Gastroesophageal sphincter (tissue), 4 donors: ENCODE results near the gene RBM33. TPM values are rescaled to one million over a fixed set of nuclear protein-coding genes. Genes with fewer than 3 reads are reported as not detected.

Experiments
- ATAC-seq: fragments of 150-250 bp; one replicate; pipeline ENCODE4 v1.9.1; 2016; ENCODE audit warnings: mild to moderate bottlenecking, moderate library complexity
- H3K27ac ChIP-seq, 4 donors: fragments of 200-600 bp; sonication (generic) in 3 of 4; 1 replicate in 3 of 4; 2 replicates in 1 of 4; pipeline ENCODE4 v1.5.1; 2016 to 2019
- H3K27me3 ChIP-seq: fragments of 200-600 bp; sonication (generic); one replicate; pipeline ENCODE4 v1.5.1; 2019
- H3K36me3 ChIP-seq, 2 donors: fragments of 200-600 bp; sonication (generic); one replicate each; pipeline ENCODE4 v1.5.1; 2019; ENCODE audit warnings: control low read depth in 1 of 2
- H3K4me1 ChIP-seq, 3 donors: fragments of 200-600 bp; sonication (generic); 1 replicate in 2 of 3; 2 replicates in 1 of 3; pipeline ENCODE4 v1.5.1; 2016 to 2019; ENCODE audit warnings: control low read depth in 2 of 3
- H3K4me3 ChIP-seq, 2 donors: fragments of 200-600 bp; sonication (generic); one replicate each; pipeline ENCODE4 v1.5.1; 2019; ENCODE audit warnings: mild to moderate bottlenecking in 1 of 2, moderate library complexity in 1 of 2
- H3K9me3 ChIP-seq, 3 donors: fragments of 200-600 bp; sonication (generic); one replicate each; pipeline ENCODE4 v1.5.1; 2017 to 2019; ENCODE audit warnings: control low read depth in 2 of 3
- EP300 ChIP-seq: sonication (generic); formaldehyde crosslinking; IDR thresholded peaks from one replicate; pipeline ENCODE4 v1.6.1; 2017; ENCODE audit warnings: antibody characterized with exemption, mild to moderate bottlenecking
- POLR2A ChIP-seq, 2 donors: fragments of 450-650 bp; IDR thresholded peaks; one replicate each; pipeline ENCODE4 v1.6.1; 2017; ENCODE audit warnings: antibody characterized with exemption in 2 of 2, mild to moderate bottlenecking in 2 of 2, moderate library complexity in 1 of 2
- POLR2AphosphoS5 ChIP-seq: sonication (generic); formaldehyde crosslinking; IDR thresholded peaks from one replicate; pipeline ENCODE4 v1.6.1; 2017; ENCODE audit warnings: antibody characterized with exemption
- WGBS, 2 donors: methylation state at CpG; one replicate each; pipeline ENCODE4 v1.1.5; 2018; ENCODE audit warnings: low coverage in 1 of 2; 5-methylcytosine and 5-hydroxymethylcytosine counted together
- total RNA-seq, 4 donors: library from RNA; depleted of rRNA; stranded (reverse); fragments of >200 nt; gene quantifications; one replicate each; pipeline ENCODE4 v1.1.0, GENCODE V29; 2016
- TF ChIP-seq, protein P1 (sequence below), 4 experiments: fragments of 200-600 bp in 2 of 4; fragments of 450-650 bp in 2 of 4; sonication (generic) in 1 of 4; IDR thresholded peaks; one replicate each; pipeline ENCODE4 v1.5.1; 2017 to 2019; ENCODE audit warnings: antibody characterized with exemption in 4 of 4, mild to moderate bottlenecking in 2 of 4, moderate library complexity in 2 of 4

RBM33 gene
- total RNA-seq, 4 donors from 2014 or later = 25.2 to 67.4 (median 37.6) TPM

DNA sequence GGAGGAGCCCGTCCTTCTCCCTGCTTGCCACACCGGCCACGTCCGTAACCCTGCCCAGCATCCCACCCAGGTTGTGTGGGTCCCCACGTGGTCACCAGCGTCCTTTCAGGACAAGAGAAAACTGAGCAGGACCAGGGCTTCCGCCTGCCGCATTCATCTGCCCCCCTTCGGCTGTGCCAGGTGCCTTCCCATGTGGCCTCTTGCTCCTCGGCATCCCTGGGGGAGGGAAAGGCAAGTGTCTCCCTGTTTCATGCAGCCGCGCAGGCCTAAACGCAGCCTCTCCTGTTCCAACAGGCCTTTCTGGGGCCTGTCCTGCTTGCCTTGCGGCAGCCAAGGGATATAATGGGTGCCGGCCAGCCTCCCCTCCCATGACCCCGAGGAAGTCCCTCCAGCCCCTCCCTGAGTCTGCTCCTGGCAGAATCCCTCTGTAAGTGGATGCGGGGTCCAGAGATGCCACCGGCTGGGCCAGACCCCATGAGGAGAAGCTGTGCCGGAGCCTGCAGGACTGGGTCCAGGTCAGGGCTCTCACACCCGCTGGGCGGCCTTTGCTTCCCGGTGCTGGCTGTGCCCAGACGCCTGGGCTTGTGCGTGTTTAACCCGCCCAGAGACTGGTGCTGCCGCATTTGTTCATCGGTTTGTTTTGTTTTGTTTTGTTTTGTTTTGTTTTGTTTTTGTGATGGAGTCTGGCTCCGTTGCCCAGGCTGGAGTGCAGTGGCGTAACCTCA is 144.7 kb downstream of the RBM33 start:
- peaks cover 0 to 12% (median 10%) of the 10 kb centered on the region in 3 donors for H3K4me1 ChIP-seq
- peaks cover 44% of the 10 kb centered on the region for H3K27me3 ChIP-seq
- H3K36me3 ChIP-seq = peaks cover 0 to 8% of the 10 kb centered on the region in 2 donors
- no peak overlapping the region for H3K4me3 ChIP-seq
- WGBS, 2 donors = 60 to 87% methylated on average over 2 to 7 of the region's 29 CpGs
- no peak overlapping the region for H3K27ac ChIP-seq
- no peaks in the 10 kb centered on the region for H3K9me3 ChIP-seq
- ATAC-seq = no peak
- no peak for TF ChIP-seq POLR2AphosphoS5
- TF ChIP-seq EP300 = no peak
- TF ChIP-seq POLR2A (IDR thresholded peaks at IDR 0.05) = no peak
- TF ChIP-seq, protein P1, sequence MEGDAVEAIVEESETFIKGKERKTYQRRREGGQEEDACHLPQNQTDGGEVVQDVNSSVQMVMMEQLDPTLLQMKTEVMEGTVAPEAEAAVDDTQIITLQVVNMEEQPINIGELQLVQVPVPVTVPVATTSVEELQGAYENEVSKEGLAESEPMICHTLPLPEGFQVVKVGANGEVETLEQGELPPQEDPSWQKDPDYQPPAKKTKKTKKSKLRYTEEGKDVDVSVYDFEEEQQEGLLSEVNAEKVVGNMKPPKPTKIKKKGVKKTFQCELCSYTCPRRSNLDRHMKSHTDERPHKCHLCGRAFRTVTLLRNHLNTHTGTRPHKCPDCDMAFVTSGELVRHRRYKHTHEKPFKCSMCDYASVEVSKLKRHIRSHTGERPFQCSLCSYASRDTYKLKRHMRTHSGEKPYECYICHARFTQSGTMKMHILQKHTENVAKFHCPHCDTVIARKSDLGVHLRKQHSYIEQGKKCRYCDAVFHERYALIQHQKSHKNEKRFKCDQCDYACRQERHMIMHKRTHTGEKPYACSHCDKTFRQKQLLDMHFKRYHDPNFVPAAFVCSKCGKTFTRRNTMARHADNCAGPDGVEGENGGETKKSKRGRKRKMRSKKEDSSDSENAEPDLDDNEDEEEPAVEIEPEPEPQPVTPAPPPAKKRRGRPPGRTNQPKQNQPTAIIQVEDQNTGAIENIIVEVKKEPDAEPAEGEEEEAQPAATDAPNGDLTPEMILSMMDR (IDR thresholded peaks at IDR 0.05) = no peak

DNA sequence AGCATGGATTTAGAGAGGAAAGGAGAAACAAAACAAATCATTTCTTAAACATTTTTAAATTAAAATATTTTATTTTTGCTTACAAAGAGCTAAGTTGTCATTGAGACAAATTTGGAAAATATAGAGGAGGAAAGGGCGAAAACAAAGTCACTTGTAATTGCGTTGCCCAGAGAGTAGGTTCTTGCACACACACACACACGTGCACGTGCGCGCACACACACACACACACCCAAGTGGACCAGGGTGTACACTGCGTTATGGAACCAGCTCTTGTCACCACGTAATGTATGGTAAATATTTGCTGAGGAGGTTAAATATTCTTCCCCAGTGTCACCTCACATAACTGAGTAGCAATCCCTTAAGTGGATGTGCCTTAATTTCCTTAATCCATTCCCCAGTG is 146.2 kb downstream of the RBM33 start:
- TF ChIP-seq POLR2A (IDR thresholded peaks at IDR 0.05) = no peak
- TF ChIP-seq, protein P1 (IDR thresholded peaks at IDR 0.05) = no peak
- no peak for TF ChIP-seq EP300
- no peak for TF ChIP-seq POLR2AphosphoS5
- Histone ChIP-seq H3K9me3 (no peaks in the 10 kb centered on the region), H3K36me3 (no peaks in the 10 kb centered on the region), H3K27ac (no peak overlapping the region), H3K4me1 (peaks cover 0 to 12% (median 10%) of the 10 kb centered on the region in 3 donors), H3K27me3 (peaks cover 48% of the 10 kb centered on the region), H3K4me3 (no peak overlapping the region)
- WGBS, 2 donors = 69 to 72% methylated on average over 4 to 8 of the region's 8 CpGs
- no peak for ATAC-seq

DNA sequence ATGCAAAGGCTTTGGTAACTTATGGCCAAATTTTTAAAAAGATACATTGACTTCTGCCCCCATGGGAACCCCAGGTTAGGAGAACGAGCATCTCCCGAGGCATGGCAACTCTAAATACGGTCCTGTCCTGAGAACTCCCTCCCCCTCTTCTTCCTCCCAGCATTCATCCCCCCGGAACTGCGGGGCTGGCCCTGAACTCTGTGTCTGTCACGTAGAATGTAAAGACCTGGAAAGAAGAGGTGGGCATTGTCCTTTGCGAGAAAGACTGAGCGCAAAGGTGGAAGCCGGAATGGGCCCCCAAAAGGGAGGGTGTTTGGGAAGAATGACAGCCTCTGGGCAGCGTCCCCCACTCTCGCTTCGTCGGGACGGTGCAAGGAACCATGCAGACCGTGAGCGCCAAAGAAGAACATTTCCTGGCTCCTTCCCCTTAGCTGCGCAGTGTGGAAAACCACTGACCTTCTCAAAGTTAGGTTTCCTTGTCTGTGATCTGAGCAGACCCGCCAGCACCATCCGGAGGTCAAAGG is 146.8 kb downstream of the RBM33 start:
- ATAC-seq = no peak
- H3K9me3 ChIP-seq = no peaks in the 10 kb centered on the region
- WGBS, 2 donors = 75 to 79% methylated on average over 9 of the region's 19 CpGs
- no peak overlapping the region for H3K27ac ChIP-seq
- TF ChIP-seq, protein P1 (IDR thresholded peaks at IDR 0.05) = no peak
- TF ChIP-seq EP300 = no peak
- no peak for TF ChIP-seq POLR2AphosphoS5
- no peak for TF ChIP-seq POLR2A (IDR thresholded peaks at IDR 0.05)
- peaks cover 0 to 12% (median 10%) of the 10 kb centered on the region in 3 donors for H3K4me1 ChIP-seq
- H3K4me3 ChIP-seq = no peak overlapping the region
- no peaks in the 10 kb centered on the region for H3K36me3 ChIP-seq
- peaks cover 54% of the 10 kb centered on the region for H3K27me3 ChIP-seq

DNA sequence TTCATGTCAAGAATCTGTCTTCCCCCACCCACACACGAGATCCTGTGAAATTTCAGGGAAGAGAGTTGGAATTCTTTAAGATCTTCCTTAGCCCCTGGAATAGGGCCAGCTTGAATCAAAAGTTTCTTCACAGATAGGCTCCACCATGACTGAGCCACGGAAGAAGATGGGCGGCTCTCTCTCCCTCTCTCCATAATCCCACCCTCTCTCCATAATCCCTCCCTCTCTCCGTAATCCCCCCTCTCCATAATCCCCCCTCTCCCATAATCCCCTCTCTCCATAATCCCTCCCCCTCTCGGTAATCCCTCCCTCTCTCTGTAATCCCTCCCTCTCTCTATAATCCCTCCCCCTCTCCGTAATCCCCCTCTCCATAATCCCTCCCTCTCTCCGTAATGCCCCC is 147.4 kb downstream of the RBM33 start:
- Histone ChIP-seq H3K27ac (no peak overlapping the region), H3K27me3 (peaks cover 60% of the 10 kb centered on the region), H3K4me3 (no peak overlapping the region), H3K9me3 (no peaks in the 10 kb centered on the region), H3K36me3 (no peaks in the 10 kb centered on the region), H3K4me1 (peaks cover 0 to 15% (median 11%) of the 10 kb centered on the region in 3 donors)
- 63 to 82% methylated on average over 5 of the region's 7 CpGs for WGBS, 2 donors
- ATAC-seq = no peak
- TF ChIP-seq POLR2A (IDR thresholded peaks at IDR 0.05) (no peak), POLR2AphosphoS5 (no peak), EP300 (no peak)
- TF ChIP-seq, protein P1 (IDR thresholded peaks at IDR 0.05) = no peak
